WTC11 (cell line): ENCODE data around the gene FAM234A.

Source experiments
- CTCF ChIP-seq: fragments of 200-600 bp; IDR thresholded peaks from 2 replicates; pipeline ENCODE4 v1.8.0; 2022; ENCODE audit warnings: antibody characterized with exemption
- FOXJ3 ChIP-seq: sonication (generic); formaldehyde crosslinking; IDR thresholded peaks from 2 replicates; pipeline ENCODE4 v1.9.0; 2021; ENCODE audit warnings: missing genetic modification reagents, mild to moderate bottlenecking, borderline replicate concordance

DNA sequence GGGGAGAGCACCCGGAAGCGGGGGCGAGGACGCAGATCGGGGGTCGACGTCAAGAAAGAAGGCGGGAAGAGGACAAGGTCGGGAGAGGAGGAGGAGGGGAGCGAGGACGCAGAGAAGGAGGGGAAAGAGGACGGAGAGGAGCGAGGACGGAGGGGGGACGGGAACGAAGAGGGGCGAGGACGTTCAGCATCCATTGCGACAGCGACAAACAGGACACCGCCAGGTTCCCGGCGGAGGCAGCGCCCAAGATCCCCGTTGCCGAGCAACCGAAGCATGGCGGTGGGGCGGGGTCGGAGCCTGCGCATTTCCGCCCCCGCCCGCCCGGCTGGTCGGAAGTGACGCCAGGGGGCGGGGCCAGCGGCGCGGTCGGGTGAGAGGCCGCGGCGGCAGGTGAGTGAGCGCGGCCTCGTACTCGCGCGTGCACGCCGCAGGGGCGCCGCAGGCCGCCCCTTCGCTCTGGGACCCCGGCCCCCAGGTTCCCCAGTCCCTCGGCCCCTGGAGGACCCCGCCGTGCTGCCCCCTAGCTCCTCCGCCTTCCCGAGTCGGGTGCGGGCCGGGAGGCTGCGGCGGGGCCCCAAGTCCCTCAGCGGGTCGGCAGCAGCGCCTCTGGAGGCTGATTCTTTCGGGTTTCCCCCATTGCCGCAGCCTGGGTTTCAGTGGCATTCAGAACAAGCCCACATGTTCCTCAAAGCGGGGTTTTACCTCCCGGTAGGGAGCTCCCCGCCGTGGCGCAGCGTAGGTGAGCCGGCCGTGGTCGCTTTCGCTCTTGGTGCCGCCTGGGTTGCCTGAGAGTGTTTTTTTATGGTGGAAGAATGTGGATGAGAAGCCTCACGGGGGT, at the start of gene FAM234A:
- TF ChIP-seq CTCF (no peak), FOXJ3 (CRISPR knock-in tag) (no peak)
